Testis (tissue), 2 donors: ENCODE results near the gene HMGXB3.

Experiments used
- POLR2A ChIP-seq: fragments of 450-650 bp; IDR thresholded peaks from one replicate; pipeline ENCODE4 v1.6.1; 2017; ENCODE audit warnings: antibody characterized with exemption, mild to moderate bottlenecking, moderate library complexity
- TF ChIP-seq, protein P1 (sequence below), 3 experiments: fragments of 450-650 bp in 2 of 3; fragments of 200-600 bp in 1 of 3; sonication (generic) in 1 of 3; IDR thresholded peaks; one replicate each; pipeline ENCODE4 v1.5.1; 2016 to 2019; ENCODE audit warnings: antibody characterized with exemption in 3 of 3, mild to moderate bottlenecking in 2 of 3, moderate library complexity in 1 of 3

DNA sequence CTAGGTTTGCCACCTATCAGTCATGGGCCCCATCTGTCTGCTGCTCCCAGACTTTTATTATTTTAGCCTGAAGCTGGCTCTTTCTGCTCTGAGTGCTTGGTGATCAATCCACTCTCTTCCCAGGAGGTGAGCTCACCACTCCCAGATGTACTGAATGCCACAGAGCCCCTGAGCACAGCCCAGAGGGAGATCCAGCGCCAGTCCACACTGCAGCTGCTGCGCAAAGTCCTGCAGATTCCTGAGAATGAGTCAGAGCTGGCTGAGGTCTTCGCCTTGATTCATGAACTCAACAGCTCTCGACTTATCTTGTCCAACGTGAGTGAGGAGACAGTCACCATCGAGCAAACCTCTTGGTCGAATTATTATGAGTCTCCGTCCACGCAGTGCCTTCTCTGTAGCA is 36.0 kb downstream of the HMGXB3 start:
- TF ChIP-seq, protein P1, sequence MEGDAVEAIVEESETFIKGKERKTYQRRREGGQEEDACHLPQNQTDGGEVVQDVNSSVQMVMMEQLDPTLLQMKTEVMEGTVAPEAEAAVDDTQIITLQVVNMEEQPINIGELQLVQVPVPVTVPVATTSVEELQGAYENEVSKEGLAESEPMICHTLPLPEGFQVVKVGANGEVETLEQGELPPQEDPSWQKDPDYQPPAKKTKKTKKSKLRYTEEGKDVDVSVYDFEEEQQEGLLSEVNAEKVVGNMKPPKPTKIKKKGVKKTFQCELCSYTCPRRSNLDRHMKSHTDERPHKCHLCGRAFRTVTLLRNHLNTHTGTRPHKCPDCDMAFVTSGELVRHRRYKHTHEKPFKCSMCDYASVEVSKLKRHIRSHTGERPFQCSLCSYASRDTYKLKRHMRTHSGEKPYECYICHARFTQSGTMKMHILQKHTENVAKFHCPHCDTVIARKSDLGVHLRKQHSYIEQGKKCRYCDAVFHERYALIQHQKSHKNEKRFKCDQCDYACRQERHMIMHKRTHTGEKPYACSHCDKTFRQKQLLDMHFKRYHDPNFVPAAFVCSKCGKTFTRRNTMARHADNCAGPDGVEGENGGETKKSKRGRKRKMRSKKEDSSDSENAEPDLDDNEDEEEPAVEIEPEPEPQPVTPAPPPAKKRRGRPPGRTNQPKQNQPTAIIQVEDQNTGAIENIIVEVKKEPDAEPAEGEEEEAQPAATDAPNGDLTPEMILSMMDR (IDR thresholded peaks at IDR 0.05): no peak
- no peak for TF ChIP-seq POLR2A
